ENCODE data around the gene WDFY1. TPM values are rescaled to one million over a fixed set of nuclear protein-coding genes. Genes with fewer than 3 reads are reported as not detected.
"Not testable (repeated sequence)": the region's sequence is repeated elsewhere in the genome, so short reads cannot be mapped to it uniquely, and the experiment has no call there.

Gene WDFY1
- total RNA-seq, 4 donors from 2014 or later: 19.4 to 29.2 (median 24.7) TPM

- Histone ChIP-seq H3K4me1 (peaks cover 0 to 4% (median 1%) of the 10 kb centered on the region in 4 donors), H3K27ac (replicated peaks in 1 of 4) (no peak overlapping the region), H3K36me3 (peaks cover 35 to 91% (median 77%) of the 10 kb centered on the region in 4 donors), H3K9me3 (no peaks in the 10 kb centered on the region), H3K4me3 (no peak overlapping the region), H3K27me3 (no peaks in the 10 kb centered on the region)
- WGBS: 95% methylated on average over 5 of the region's 5 CpGs
- intact Hi-C loops (cut with DNase I): no loop called here
- TF ChIP-seq, protein P1, sequence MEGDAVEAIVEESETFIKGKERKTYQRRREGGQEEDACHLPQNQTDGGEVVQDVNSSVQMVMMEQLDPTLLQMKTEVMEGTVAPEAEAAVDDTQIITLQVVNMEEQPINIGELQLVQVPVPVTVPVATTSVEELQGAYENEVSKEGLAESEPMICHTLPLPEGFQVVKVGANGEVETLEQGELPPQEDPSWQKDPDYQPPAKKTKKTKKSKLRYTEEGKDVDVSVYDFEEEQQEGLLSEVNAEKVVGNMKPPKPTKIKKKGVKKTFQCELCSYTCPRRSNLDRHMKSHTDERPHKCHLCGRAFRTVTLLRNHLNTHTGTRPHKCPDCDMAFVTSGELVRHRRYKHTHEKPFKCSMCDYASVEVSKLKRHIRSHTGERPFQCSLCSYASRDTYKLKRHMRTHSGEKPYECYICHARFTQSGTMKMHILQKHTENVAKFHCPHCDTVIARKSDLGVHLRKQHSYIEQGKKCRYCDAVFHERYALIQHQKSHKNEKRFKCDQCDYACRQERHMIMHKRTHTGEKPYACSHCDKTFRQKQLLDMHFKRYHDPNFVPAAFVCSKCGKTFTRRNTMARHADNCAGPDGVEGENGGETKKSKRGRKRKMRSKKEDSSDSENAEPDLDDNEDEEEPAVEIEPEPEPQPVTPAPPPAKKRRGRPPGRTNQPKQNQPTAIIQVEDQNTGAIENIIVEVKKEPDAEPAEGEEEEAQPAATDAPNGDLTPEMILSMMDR (IDR thresholded peaks at IDR 0.05): no peak
- no peak for DNase-seq (ENCODE audit: extremely low spot score)
Measured at GRCh38 chr2:223882715-223883114, 62.4 kb downstream of the WDFY1 start.

- H3K9me3 ChIP-seq: no peaks in the 10 kb centered on the region
- WGBS: 67% methylated on average over 4 of the region's 4 CpGs
- TF ChIP-seq EP300 (IDR thresholded peaks at IDR 0.05): no peak
- H3K4me1 ChIP-seq: no peaks in the 10 kb centered on the region
- no peak overlapping the region for H3K27ac ChIP-seq (replicated peaks in 1 of 4)
- H3K27me3 ChIP-seq: no peaks in the 10 kb centered on the region
- intact Hi-C loops (cut with DNase I): no loop called here
- no peak for DNase-seq (ENCODE audit: extremely low spot score)
- H3K36me3 ChIP-seq: peaks cover 50 to 100% (median 89%) of the 10 kb centered on the region in 4 donors
- no peak overlapping the region for H3K4me3 ChIP-seq
Measured at GRCh38 chr2:223880796-223881195, 64.3 kb downstream of the WDFY1 start.

DNA sequence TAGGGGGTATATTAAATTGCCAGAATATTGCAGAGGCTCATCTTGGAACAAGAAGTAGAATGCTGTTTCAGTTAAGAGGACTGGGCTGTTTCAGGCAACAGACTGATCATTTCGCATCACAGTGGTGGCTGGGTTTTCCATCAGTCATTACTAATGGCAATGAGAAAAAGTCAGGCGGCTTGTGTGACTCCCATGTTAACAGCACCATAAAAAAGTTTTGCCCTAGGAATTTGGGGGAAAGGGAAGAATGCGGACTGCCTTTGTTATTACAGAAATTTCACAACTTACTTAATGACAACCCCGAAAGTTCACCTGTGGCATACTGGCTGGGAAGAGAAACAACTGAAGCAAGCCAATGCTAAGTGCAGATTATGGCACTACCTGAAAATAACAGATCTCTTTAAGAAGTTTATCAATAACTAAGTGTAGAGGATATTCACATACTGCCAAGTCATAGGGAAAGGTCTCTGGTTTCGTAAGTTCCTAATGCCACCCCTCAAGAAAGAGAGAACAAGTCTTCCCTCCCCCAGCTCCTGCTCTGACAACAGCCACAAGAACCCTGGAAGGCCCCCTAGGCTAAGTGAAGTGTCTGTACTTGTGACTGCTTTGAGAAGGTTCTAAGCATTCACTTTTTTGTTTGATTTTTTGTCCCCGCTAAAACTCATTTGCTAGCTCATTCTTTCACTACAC is 67.3 kb downstream of the WDFY1 start:
- 81% methylated on average over 6 of the region's 6 CpGs for WGBS
- peaks cover 54 to 98% (median 86%) of the 10 kb centered on the region in 4 donors for H3K36me3 ChIP-seq
- no peak for DNase-seq (ENCODE audit: extremely low spot score)
- H3K9me3 ChIP-seq: peaks cover 0 to 3% (median 0%) of the 10 kb centered on the region in 4 donors
- TF ChIP-seq EP300 (IDR thresholded peaks at IDR 0.05): no peak
- TF ChIP-seq, protein P1 (IDR thresholded peaks at IDR 0.05): no peak
- no peak for TF ChIP-seq POLR2A (IDR thresholded peaks at IDR 0.05; ENCODE audit: low read depth)
- TF ChIP-seq POLR2AphosphoS5 (IDR thresholded peaks at IDR 0.05): no peak
- H3K4me3 ChIP-seq: no peak overlapping the region
- H3K27ac ChIP-seq (replicated peaks in 1 of 4): no peak overlapping the region
- no peaks in the 10 kb centered on the region for H3K4me1 ChIP-seq
- no peaks in the 10 kb centered on the region for H3K27me3 ChIP-seq
- intact Hi-C loops (cut with DNase I): no loop called here

DNA sequence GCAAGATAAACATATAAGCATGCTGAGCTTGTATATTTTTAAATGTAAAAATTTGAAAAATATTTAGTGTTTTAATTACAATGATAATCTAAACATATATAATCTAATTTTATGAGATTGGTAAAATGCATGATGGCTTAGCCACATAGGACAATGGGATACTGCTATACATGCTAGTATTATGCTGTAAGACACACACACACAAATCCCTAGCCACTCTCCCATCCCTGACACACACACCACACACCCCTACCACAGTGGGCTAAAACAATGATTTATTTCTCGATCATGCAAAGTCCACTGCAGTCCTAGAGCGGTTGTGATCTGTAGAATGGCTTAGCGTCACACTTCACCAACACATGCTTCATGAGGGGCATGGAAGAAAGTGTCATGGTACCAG is 71.5 kb downstream of the WDFY1 start:
- Histone ChIP-seq H3K27ac (replicated peaks in 1 of 4) (no peak overlapping the region), H3K4me1 (no peaks in the 10 kb centered on the region), H3K27me3 (no peaks in the 10 kb centered on the region), H3K36me3 (peaks cover 29 to 78% (median 62%) of the 10 kb centered on the region in 4 donors), H3K4me3 (no peak overlapping the region), H3K9me3 (peaks cover 0 to 3% (median 0%) of the 10 kb centered on the region in 4 donors)
- DNase-seq (ENCODE audit: extremely low spot score): no peak
- TF ChIP-seq POLR2AphosphoS5 (IDR thresholded peaks at IDR 0.05): no peak
- TF ChIP-seq, protein P1 (IDR thresholded peaks at IDR 0.05): no peak
- no peak for TF ChIP-seq EP300 (IDR thresholded peaks at IDR 0.05)
- no peak for TF ChIP-seq POLR2A (IDR thresholded peaks at IDR 0.05; ENCODE audit: low read depth)
- 100% methylated on average over 3 of the region's 3 CpGs for WGBS
- intact Hi-C loops (cut with DNase I): no loop called here

DNA sequence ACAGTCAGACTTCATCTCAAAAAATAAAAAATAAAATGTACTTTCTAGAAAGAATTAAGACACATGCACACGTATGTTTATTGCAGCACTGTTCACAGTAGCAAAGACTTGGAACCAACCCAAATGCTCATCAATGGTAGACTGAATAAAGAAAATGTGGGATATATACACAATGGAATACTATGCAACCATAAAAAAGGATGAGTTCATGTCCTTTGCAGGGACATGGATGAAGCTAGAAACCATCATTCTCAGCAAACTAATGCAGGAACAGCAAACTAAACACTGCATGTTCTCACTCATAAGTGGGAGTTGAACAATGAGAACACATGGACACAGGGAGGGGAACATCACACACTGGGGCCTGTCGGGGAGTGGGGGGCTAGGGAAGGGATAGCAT is 72.4 kb downstream of the WDFY1 start:
- WGBS: 95% methylated on average over 2 of the region's 2 CpGs
- H3K27ac ChIP-seq (replicated peaks in 1 of 4); H3K9me3 ChIP-seq; H3K4me1 ChIP-seq; H3K4me3 ChIP-seq; intact Hi-C loops (cut with DNase I); H3K27me3 ChIP-seq; DNase-seq (ENCODE audit: extremely low spot score): not testable (repeated sequence)
- peaks cover 20 to 71% (median 53%) of the 10 kb centered on the region in 4 donors for H3K36me3 ChIP-seq

GRCh38 chr2:223871661-223872060 is 73.5 kb downstream of the WDFY1 start:
- H3K36me3 ChIP-seq: peaks cover 10 to 60% (median 43%) of the 10 kb centered on the region in 4 donors
- 93% methylated on average over 12 of the region's 12 CpGs for WGBS
- intact Hi-C loops (cut with DNase I): not testable (repeated sequence)

More at GRCh38 chr2:223871661-223872060, 73.5 kb downstream of the WDFY1 start:
- not testable (repeated sequence) for H3K27ac ChIP-seq (replicated peaks in 1 of 4); H3K9me3 ChIP-seq; H3K4me3 ChIP-seq; H3K27me3 ChIP-seq; DNase-seq (ENCODE audit: extremely low spot score); H3K4me1 ChIP-seq

Data from esophagus muscularis mucosa (tissue), 4 donors.